ENCODE results near the gene OLA1. TPM values are rescaled to one million over a fixed set of nuclear protein-coding genes. Genes with fewer than 3 reads are reported as not detected.

The OLA1 gene
- total and polyA plus RNA-seq, 2 donors (not counting 1 experiment from before 2014, with no cell fraction given): 13.9 to 47.7 TPM

- Histone ChIP-seq H3K36me3 (replicated peaks in 1 of 2; ENCODE audit: control extremely low read depth in 1 of 2, control insufficient read depth in 1 of 2, extremely low read depth in 1 of 2, insufficient read depth in 2 of 2, low read length in 1 of 2) (no peaks in the 10 kb centered on the region), H3K4me1 (ENCODE audit: control insufficient read depth in 2 of 2, insufficient read depth in 2 of 2, low read length in 2 of 2) (no peaks in the 10 kb centered on the region), H3K27me3 (replicated peaks in 1 of 4; ENCODE audit: control extremely low read depth in 1 of 4, control insufficient read depth in 3 of 4, insufficient read depth in 4 of 4, low read length in 3 of 4) (no peaks in the 10 kb centered on the region), H3K4me3 (ENCODE audit: control extremely low read depth in 1 of 5, extremely low read depth in 1 of 5, insufficient read depth in 1 of 5, low read depth in 2 of 5, low read length in 4 of 5) (no peak overlapping the region), H2AFZ (ENCODE audit: insufficient read depth, low read depth, low read length, poor library complexity, severe bottlenecking) (no peak overlapping the region), H3K79me2 (ENCODE audit: control insufficient read depth, insufficient read depth, low read length) (no peaks in the 10 kb centered on the region), H4K20me1 (ENCODE audit: control insufficient read depth, insufficient read depth, low read length, poor library complexity, severe bottlenecking) (no peaks in the 10 kb centered on the region), H3K27ac (ENCODE audit: low read length in 2 of 2) (no peak overlapping the region), H3K4me2 (replicated peaks; ENCODE audit: low read depth, low read length, poor library complexity, severe bottlenecking) (no peak overlapping the region), H3K9me3 (ENCODE audit: control extremely low read depth in 1 of 3, control insufficient read depth in 2 of 3, insufficient read depth in 1 of 3, low read length in 2 of 3) (peaks cover 0 to 2% (median 0%) of the 10 kb centered on the region in 3 donors), H3K9ac (ENCODE audit: low read length) (no peak overlapping the region)
- ATAC-seq (ENCODE audit: low read depth): no peak
- Mint-ChIP-seq H3K4me3 (no peak overlapping the region), H3K27me3 (no peaks in the 10 kb centered on the region), H3K4me1 (peaks cover 17% of the 10 kb centered on the region), H3K27ac (no peak overlapping the region), H3K9me3 (ENCODE audit: insufficient read depth) (no peaks in the 10 kb centered on the region)
- DNase-seq: no peak
- ChIA-PET CTCF (interaction anchor here (1.0 to 1.4 kb wide), 2 partner anchors 161 to 778 kb away, joined by 3 read pairs; no protein-coding TSS in a partner anchor), POLR2A (no interaction called here)
- TF ChIP-seq EZH2 (IDR thresholded peaks at IDR 0.05; ENCODE audit: borderline replicate concordance, insufficient read depth, low read depth, low read length, poor library complexity, severe bottlenecking) (no peak), CTCF (IDR thresholded peaks at IDR 0.05) (no peak)
- intact Hi-C loops (cut with micrococcal nuclease): no loop called here
Observed at GRCh38 chr2:174180726-174181236, 67.6 kb downstream of the OLA1 start.

DNA sequence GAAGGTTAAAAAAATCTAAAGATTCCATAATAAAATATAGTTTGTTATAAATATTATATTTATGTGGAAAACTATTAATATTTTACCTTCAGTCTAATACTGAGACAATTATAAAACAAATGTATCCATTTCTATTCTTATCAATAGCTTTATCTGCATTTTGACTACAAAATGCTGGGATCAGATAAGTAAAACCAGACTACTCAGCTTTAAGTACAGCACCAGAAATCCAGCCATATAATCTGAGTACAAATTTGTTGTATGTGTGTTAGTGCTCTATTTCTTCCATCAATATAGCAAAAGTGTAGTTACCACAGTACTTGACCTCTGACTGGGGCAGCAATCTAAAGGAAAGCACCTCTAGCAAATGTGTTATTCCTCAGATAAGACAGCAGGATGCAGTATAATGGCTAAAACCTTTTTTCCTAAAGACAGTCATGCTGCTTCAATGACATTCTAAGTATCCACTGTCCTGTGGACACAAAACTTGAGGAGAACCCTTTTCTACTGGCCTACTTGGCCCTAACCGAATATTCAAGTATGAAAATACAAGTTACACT lies 68.1 kb downstream of the OLA1 start:
- Histone ChIP-seq H3K79me2 (ENCODE audit: control insufficient read depth, insufficient read depth, low read length) (no peaks in the 10 kb centered on the region), H3K4me3 (ENCODE audit: control extremely low read depth in 1 of 5, extremely low read depth in 1 of 5, insufficient read depth in 1 of 5, low read depth in 2 of 5, low read length in 4 of 5) (no peak overlapping the region), H3K9ac (ENCODE audit: low read length) (no peak overlapping the region), H2AFZ (ENCODE audit: insufficient read depth, low read depth, low read length, poor library complexity, severe bottlenecking) (no peak overlapping the region), H3K27me3 (replicated peaks in 1 of 4; ENCODE audit: control extremely low read depth in 1 of 4, control insufficient read depth in 3 of 4, insufficient read depth in 4 of 4, low read length in 3 of 4) (no peaks in the 10 kb centered on the region), H3K36me3 (replicated peaks in 1 of 2; ENCODE audit: control extremely low read depth in 1 of 2, control insufficient read depth in 1 of 2, extremely low read depth in 1 of 2, insufficient read depth in 2 of 2, low read length in 1 of 2) (peaks cover 0 to under 1% of the 10 kb centered on the region in 2 experiments), H3K9me3 (ENCODE audit: control extremely low read depth in 1 of 3, control insufficient read depth in 2 of 3, insufficient read depth in 1 of 3, low read length in 2 of 3) (peaks cover 0 to 5% (median 3%) of the 10 kb centered on the region in 3 donors), H3K4me1 (ENCODE audit: control insufficient read depth in 2 of 2, insufficient read depth in 2 of 2, low read length in 2 of 2) (no peaks in the 10 kb centered on the region), H4K20me1 (ENCODE audit: control insufficient read depth, insufficient read depth, low read length, poor library complexity, severe bottlenecking) (no peaks in the 10 kb centered on the region), H3K4me2 (replicated peaks; ENCODE audit: low read depth, low read length, poor library complexity, severe bottlenecking) (no peak overlapping the region), H3K27ac (ENCODE audit: low read length in 2 of 2) (no peak overlapping the region)
- ChIA-PET CTCF (interaction anchor here (1.0 to 1.4 kb wide), 2 partner anchors 161 to 777 kb away, joined by 3 read pairs; no protein-coding TSS in a partner anchor), POLR2A (no interaction called here)
- H3K4me1 Mint-ChIP-seq: peaks cover 17% of the 10 kb centered on the region
- H3K9me3 Mint-ChIP-seq (ENCODE audit: insufficient read depth): no peaks in the 10 kb centered on the region
- no peak overlapping the region for H3K4me3 Mint-ChIP-seq
- DNase-seq (no peak), ATAC-seq (ENCODE audit: low read depth) (no peak)
- H3K27ac Mint-ChIP-seq: no peak overlapping the region
- TF ChIP-seq EZH2 (IDR thresholded peaks at IDR 0.05; ENCODE audit: borderline replicate concordance, insufficient read depth, low read depth, low read length, poor library complexity, severe bottlenecking) (no peak), CTCF (IDR thresholded peaks at IDR 0.05) (no peak)
- H3K27me3 Mint-ChIP-seq: no peaks in the 10 kb centered on the region
- intact Hi-C loops (cut with micrococcal nuclease): no loop called here
- WGBS (ENCODE audit: insufficient coverage): no CpG with 5 or more reads among the region's 1 CpG

Measured in B cell (primary cell).